Suprapubic skin (tissue), 4 donors: Measurements from ENCODE around the gene CLDN14.

Experiments used
- CTCF ChIP-seq, 2 donors: fragments of 200-600 bp in 1 of 2; fragments of 450-650 bp in 1 of 2; sonication (generic) in 1 of 2; IDR thresholded peaks; one replicate each; pipeline ENCODE4 v1.5.1; 2016 to 2019; ENCODE audit warnings: antibody characterized with exemption in 2 of 2, mild to moderate bottlenecking in 1 of 2, moderate library complexity in 1 of 2
- EP300 ChIP-seq: sonication (generic); formaldehyde crosslinking; IDR thresholded peaks from one replicate; pipeline ENCODE4 v1.6.1; 2017; ENCODE audit warnings: antibody characterized with exemption
- POLR2A ChIP-seq, 2 donors: fragments of 450-650 bp; IDR thresholded peaks; one replicate each; pipeline ENCODE4 v1.6.1; 2017; ENCODE audit warnings: antibody characterized with exemption in 2 of 2, mild to moderate bottlenecking in 2 of 2, moderate library complexity in 2 of 2
- POLR2AphosphoS5 ChIP-seq, 3 donors: sonication (generic); formaldehyde crosslinking; IDR thresholded peaks; one replicate each; pipeline ENCODE4 v1.6.1; 2017; ENCODE audit warnings: antibody characterized with exemption in 3 of 3

- TF ChIP-seq POLR2A (IDR thresholded peaks at IDR 0.05) (no peak), CTCF (IDR thresholded peaks at IDR 0.05) (no peak), EP300 (no peak), POLR2AphosphoS5 (IDR thresholded peaks at IDR 0.05) (no peak)
These were observed 39.1 kb upstream of the CLDN14 start for GRCh38 chr21:36518883-36519492.
